UCSD-AML1 (cell line): ENCODE data around the gene CDC42BPG.

ENCODE experiments used
- DNase-seq: peaks from one replicate; lab custom pipeline; 2025; ENCODE audit not compliant: unreplicated experiment; lab: John Stamatoyannopoulos, UW

CDC42BPG gene

GRCh38 chr11:64864473-64865285 lies 20.2 kb upstream of the CDC42BPG start:
- no peak for DNase-seq

DNA sequence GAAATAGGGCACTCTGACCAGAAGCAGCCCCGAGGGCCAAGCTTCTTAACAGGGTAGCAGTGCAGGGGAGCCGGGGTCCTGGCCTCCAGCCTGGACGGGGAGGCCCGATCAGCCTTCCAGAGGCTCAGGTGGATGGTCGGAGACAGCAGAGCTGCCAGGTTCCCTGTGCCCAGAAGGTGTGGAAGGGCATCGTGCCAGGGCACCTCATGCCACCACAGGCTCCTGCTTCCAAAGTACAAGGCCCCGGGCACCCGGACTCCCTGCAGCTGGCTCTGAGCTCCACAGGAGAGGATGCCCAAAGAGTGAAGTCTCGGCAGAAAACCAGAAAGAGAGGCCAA lies 19.7 kb upstream of the CDC42BPG start:
- DNase-seq, result no peak

- DNase-seq, result no peak
Observed at GRCh38 chr11:64863391-64864060, 19.1 kb upstream of the CDC42BPG start.

DNA sequence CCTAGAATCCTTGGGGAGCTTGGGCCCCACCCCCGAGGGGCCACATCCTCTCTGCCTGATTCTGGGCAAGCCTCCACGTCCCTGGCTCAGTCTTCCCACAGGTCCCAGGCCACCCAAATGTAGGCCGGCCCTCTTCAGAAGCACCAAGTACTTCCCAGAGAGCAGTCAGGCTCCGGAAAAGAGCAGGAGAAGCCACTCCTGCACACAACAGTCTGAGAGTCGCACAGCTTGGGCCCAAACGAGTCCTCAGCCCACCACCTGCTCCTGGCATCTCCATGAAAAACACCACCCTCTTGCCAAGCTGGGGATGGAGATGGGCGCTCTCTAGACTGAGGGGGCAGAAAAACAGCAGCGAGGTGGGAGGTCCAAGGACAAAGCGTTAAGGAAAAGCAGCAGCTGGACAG lies 18.5 kb upstream of the CDC42BPG start:
- DNase-seq, result no peak

- DNase-seq, result no peak
Observed at GRCh38 chr11:64861227-64861975, 16.9 kb upstream of the CDC42BPG start.

DNA sequence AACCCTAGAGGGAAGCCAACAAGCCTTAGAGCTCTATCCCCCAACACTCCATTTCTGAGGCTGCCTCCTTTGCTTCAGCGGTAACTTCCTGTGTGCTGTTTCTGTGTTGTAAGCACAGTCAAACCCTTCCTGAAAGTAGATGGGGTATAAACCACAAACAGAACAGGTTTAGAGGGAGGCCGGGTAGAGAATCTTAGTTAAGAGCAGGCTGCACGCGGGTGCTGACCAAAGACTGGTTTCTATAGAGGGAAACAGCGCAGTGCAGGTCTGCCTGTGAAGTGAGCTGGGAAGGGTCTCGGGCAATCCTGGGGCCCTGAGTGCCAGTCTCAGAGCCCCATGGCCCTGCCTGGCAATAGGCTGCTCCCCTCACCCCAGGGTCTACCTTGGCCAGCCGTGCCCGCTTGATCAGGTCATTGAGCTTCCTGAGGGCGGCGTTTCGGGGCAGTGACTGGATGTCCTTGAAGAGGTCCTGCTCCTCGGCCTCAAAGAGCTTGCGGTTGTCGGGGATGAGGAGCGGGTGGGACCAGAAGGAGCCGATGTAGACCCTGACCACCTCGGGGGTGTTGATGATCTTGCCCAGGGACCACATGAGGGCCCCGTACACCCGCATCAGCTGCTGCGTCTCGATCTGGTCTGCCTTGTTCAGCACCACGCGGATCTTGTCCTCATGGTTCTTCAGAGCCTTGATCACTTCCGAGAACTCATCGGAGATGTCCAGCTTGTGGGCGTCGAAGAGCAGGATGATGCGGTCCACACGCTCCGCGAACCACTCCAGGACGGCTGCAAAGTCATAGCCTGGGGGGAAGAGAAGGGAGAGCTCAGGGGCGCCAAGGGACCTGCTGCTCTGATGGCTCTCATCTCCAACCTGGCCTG lies 15.3 kb upstream of the CDC42BPG start:
- DNase-seq, result peak; percentile 52

- DNase-seq, result peak; percentile 46
Observed at GRCh38 chr11:64858467-64859263, 14.2 kb upstream of the CDC42BPG start.

- no peak for DNase-seq
Observed at GRCh38 chr11:64857485-64857884, 13.0 kb upstream of the CDC42BPG start.

DNA sequence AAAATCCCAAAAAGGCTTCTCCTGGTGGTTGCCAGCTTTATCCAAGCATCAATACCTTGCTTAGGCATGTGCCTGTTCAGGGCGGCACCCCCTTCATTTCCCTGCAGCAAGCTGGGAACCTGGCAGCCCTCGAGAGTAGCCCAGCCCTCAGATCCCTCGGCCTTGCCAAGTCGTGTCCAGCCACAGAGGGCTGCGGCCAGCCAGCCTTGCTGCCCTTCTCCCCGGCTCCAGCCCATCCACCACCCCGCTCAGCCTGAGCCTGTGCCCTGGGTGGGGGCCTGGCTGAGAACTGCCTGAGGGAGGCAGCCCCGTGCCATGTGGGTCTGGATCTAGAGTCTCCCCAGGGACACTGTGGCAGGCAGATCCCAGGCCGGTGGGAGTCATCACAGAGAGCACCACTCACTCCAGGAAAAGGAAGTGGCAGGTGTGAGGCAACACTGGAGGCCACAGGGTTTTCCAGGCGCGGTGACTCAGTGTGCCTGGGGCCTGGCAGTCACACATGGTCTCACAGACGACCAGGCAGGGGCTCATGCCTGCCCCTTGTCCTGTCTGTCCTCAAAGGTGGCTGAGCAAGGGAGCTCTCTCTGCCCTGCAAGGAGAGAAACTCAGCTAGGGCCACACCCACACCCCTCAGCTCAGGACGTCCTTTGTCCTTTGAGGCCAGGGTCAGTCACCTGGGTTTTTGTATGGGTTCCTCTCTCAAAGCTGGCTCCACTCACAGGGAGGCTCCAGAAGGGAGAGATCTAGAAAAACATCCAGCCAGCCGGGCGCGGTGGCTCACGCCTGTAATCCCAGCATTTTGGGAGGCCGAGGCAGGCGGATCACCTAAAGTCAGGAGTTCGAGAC lies 12.2 kb upstream of the CDC42BPG start:
- peak; percentile 77 for DNase-seq

DNA sequence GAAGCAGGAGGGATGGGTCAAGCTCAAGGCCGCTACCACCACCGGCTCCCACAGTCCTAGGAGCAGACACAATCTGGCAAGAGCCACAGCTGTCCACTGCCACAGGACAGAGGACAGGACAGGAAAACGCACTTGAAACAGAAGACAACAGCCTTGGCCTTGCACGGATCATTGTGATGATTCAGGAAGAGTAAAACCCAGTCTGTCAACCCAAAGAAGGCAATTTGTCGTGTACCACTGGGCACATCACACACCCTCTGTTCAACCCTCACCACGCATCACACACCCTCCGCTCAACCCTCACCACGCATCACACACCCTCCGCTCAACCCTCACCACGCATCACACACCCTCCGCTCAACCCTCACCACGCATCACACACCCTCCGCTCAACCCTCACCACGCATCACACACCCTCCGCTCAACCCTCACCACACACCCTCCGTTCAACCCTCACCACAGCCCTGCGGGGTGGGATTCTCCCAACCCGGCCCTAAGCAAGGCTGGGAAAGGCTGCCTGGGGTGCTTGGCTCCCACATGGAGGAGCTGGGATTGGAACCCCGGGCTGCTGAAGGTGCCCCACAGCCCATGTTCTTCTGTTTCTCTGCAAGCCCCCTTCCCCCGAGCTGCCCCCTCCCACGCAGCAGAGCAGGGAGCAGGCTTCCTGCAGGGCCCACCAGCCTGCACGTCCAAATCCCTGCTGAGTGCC lies 11.3 kb upstream of the CDC42BPG start:
- DNase-seq, result no peak

DNA sequence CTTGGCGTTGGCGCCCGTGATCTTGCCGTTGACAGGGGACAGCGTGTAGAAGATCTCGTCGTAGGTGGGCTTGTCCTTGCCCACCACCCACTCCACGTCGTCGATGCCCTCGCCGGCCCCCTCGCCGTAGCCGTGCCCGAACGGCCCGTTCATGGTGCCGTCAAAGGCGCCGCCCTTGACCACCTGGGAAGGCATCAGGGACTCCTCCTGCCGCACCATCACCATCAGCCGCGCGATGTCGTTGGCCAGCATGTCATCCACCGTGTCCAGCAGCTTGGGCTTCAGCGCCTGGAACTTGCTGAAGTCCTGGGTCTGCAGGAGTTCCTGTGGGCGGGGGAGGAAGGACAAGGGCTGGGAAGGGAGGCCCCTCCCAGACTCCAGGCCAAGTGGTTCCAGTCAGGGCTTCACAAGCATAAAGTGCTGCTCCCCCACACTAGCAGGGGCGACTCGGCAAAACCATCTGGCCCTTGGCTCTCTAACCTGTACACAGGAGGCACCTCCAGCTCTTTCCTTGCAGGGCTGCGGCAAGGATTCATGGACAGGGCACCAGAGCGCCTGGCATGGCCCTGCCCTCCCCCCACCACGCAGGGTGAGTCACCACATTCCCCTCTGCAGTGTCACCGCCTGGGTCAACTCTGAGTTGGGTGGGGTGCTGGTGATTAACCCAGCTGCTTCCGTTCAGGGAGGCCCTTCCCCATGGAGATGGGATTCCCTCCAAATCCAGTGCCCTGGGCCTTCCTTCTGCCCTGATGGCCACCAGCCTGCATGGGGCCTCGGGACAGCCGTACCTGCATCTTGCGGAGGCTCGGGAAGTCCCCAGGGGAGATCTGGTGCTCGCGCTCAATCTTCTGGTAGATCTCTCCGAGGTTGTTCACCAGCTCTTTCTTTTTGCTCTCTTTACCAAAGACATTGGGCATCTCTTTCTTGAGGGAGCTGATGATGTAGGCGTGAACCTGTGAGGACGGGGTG lies 10.4 kb upstream of the CDC42BPG start:
- DNase-seq, result peak; percentile 39

DNA sequence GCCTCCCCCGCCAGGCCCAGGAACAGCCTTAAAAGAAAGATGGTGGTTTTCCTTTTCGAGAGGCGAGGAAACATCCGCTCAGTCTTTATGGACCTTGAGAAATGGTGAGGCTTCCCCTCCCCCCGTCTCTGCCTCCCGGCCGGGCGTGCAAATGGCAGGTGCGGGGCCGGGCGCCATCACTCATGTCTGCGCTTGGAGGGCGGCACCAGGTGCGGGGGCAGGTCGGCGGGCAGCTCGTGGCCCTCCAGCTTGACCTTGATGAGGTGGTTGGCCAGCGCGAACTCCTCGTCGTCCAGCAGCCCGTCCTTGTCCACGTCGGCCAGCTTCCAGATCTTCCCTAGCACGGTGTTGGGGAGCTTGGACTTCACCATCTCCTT lies 9.7 kb upstream of the CDC42BPG start:
- DNase-seq, result no peak

DNA sequence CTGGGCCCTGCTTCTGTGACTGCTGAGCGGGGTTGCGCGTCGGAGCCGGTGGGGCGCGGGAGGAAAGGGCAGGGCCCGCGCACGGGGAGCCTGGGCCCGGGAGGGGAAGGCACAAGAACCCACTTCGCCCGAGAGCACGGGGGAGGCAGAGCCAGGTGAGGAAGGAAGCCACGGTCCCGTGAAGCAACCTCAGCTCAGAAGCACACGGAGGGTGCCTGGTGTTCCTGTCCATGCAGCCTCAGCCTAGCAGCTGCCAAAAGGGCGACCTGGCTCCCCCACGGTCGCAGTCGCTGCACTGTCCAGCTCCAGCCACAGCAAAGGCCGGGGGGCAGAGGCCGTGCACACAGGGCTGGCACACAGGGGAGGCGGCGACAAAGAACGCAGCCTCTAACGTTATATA lies 9.3 kb upstream of the CDC42BPG start:
- no peak for DNase-seq

DNA sequence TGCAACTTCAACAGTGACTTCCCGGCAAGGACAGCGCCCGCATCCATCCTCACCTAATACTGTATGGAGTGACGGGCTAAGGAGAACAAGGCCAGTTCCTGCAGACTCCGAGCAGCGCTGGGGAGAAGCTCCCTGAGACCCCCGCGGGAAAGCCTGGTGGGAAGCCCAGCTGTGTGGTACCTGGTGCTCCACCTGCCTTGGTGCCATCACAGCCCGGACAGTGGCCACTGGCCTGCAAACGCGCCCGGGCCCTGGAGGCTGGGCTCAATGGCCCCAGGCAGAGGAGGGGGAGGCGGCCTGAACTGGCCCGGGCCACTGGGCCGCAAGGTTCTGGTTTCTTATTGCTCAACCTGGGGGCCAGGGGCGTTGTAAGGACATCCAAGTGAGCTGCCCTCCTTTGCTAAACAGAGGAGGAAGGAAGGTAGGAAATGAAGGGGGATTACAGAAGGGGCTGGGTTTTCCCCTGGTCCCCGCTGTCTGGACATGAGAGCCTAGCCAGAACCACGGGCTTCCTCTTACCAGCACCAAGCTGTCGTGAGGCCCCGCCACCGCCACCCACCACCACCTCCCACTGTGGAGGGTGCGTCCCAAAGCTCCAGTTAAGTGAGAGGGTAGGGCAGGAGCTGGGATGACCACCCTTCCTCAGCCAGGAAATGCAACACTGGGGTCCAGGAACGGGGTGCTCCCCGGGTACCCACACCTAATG lies 8.5 kb upstream of the CDC42BPG start:
- DNase-seq, result no peak

- no peak for DNase-seq
Observed at GRCh38 chr11:64851831-64852351, 7.4 kb upstream of the CDC42BPG start.

DNA sequence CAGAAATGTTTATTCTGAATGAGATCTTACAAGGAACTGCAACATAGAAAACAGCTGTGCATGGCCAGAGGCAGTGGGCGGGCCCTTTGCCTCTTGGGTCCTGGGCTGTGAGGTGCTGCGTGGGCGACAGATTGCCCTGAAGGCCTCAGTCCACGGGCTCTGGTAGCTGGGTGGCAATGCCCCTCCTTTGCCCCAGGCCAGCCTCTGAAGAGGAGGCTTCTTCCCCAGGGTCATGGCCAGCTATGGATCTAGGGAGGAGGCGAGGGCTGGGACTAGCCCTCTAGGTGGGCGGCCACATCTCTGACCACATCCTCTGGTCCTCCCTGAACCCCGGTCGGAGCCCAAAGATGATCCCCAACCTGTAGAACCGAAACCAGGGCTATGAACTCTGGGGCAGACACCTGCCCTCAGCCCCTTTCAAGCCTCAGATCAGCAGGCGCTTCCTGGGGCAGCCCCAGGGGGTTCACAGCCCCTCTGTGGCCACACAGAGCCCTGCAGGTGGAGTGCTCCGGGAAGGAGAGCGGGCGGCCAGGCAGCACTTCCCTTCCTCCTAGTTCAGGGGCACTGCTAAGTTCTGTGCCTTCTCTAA lies 6.6 kb upstream of the CDC42BPG start:
- DNase-seq, result peak; percentile 44
